Superior temporal gyrus (tissue), 1 donor: Measurements from ENCODE around the gene FAM161B.
"Not testable (repeated sequence)": the region's sequence is repeated elsewhere in the genome, so short reads cannot be mapped to it uniquely, and the experiment has no call there.

Source experiments
- DNase-seq: peaks from one replicate; pipeline ENCODE4 v3.0.0-alpha.2; 2016; ENCODE audit errors: extremely low spot score

FAM161B gene

DNA sequence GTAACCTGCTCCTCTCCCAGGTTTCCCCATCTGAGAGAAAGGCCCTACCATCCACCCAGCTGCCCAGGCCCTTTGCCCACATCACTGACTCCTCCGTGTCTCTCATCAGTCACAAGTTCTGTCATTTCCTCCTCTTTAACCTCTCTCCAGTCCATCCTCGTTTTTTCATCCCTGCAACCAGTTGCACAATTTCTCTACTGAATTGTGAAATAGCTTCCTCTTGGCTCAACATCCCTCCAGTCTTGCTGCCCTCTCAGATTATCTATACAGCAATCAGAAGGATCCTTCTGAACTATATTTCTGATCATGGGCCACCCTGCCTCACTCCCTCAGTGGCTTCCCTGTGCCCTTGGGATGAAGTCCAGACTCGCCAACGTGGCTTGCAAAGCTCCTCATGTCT, 6.8 kb downstream of the FAM161B start:
- DNase-seq, result no peak

- DNase-seq, result no peak
Observed at GRCh38 chr14:73942180-73942579, 7.7 kb downstream of the FAM161B start.

GRCh38 chr14:73937012-73937411, 12.9 kb downstream of the FAM161B start:
- no peak for DNase-seq

DNA sequence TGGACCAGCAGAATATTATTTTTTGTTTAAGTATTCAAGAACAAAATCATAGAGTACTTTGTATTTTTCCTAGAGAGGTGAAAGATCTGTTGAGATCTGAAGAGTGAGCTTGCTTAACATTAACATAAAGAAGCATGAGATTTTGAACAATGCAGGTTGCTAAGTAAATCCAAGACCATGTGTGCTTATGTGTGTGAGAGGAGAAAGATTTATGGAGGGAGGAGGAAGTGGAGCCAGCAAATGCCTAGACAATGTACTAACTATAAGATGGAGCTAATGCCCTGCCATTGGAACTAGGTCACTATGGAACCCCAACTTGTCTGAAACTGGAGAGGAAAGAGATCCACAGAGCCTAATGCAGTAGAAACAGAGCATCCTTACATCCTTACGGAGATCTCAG, 13.3 kb downstream of the FAM161B start:
- DNase-seq, result no peak

DNA sequence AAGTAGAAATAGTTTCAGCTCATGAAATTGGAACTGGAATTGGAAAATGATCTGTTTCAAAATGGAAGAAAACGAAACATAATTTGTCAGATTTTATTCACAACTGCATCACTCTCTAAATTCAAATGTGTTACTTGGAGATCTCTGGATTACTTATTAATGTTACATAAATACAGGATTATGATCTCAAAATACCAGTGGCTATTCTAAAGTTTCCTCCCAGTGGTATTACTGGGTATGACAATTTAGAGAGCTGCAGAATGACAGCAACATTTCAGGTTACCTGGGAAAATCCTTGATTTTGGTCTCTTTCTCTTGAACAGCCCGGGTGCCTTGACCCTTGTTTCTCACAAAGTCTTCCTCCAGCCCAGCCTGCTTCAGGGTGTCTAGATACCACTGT, 14.2 kb downstream of the FAM161B start:
- no peak for DNase-seq

- no peak for DNase-seq
Observed at GRCh38 chr14:73924337-73924736, 25.6 kb downstream of the FAM161B start.

- not testable (repeated sequence) for DNase-seq
Observed at GRCh38 chr14:73919457-73919856, 30.4 kb downstream of the FAM161B start.

DNA sequence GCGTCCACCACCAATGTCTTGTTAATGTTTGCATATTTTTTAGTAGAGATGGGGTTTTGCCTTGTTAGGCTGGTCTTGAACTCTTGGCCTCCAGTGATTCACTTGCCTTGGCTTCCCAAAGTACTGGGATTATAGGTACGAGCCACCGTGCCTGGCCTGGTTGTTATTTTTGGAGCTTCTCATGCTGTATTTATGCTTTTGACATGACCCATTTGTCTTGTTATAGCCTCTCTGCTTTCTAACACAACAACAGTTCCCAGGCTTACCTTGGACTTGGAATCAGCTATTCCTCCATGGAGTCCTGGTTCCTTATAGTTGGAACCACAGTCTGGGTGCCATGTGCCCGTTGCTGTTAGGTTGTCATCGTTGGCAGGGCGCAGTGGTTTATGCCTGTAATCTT, 33.6 kb downstream of the FAM161B start:
- no peak for DNase-seq

DNA sequence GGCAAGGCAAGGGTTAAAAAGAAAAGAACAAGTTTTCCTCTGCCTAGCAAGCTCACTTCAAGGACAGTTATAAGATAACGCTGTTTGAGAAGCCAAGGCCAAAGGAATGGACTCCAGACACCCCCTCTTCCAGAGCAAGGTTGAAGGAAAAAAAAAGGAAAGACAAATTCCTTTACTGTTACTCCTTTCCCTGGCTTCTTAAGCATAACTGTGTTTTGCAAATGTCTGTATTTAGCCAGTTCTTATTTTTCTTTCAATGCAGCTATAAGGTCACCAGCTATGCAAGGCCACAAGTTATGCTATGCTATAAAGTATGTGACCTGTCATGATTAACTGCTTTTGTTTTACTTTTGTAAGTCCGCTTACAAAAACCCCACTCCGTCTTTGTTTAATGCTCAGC, 36.6 kb downstream of the FAM161B start:
- no peak for DNase-seq

DNA sequence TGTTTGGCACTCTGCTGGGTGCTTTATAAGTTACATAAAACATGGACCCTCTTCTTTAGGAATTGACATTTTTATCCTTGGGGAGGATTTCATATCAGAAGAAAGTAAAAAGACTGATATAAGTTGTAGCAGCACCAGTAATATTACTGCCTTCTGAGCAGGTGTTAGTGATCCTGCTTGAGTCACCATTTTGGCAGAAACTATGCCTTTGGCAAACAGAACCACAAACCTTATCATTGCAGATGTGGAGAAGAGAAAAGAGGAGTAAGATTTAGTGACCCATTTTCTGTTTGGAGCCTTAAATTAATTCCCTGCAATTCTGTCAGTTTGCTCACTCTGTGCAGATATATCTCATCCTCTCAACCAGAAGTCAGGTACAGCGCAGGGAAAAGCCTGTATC, 40.2 kb downstream of the FAM161B start:
- DNase-seq, result no peak

DNA sequence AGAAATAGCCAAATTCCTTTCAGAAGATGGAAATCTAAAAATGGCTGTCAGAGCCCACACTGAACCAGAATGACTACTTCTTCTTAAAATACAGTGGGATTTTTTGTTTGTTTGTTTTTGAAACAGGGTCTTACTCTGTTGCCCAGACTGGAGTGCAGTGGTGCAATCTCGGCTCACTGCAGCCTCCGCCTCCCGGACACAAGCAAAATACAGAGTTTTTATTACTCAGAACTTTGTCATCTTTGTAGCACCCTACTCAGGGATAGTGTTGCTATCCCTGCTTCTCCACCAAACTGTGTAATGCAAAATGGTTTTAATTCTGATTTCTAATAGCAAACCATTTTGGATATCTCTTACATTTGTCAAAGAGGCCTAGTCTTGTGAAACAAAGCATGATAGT, 46.9 kb downstream of the FAM161B start:
- DNase-seq, result no peak

DNA sequence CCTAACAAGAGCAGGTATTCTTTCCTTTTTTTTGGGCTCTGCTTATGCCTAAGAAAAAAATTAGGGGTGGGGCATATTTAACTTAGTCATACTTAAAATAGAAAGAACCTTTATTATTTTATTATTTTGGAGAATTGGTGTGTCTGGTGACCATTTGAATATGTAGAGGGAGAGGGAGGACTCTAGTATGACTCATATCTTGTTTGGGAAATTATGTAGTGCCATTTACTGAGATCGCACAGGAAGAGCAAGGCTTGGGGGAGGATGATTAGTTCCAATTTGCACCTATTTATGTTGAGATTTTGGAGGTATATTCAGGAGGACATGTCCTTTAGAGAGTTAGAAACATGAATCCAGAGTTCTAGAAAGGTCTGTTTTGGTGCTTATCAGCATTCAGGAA, 53.4 kb downstream of the FAM161B start:
- DNase-seq, result no peak

DNA sequence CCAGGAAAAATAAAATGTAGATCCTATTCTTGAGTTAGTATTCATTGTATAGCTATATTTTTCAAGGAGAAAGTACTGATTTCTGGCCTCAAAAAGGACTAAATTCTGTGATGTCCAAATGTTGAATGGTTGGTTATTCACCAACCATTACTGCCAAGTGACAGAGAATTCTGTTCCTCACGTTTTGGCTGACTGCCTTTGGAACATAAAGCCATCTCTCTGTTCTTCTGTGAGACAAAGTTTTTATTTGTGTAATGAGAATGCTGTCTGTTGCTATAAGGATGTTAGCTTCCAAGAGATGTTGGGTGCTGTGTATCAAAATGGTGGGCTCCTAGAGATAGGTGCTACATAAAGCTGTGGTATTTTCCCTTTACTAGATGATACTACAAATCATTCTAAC, 54.0 kb downstream of the FAM161B start:
- DNase-seq, result peak; percentile 75

- not testable (repeated sequence) for DNase-seq
Observed at GRCh38 chr14:73894180-73894687, 55.7 kb downstream of the FAM161B start.

DNA sequence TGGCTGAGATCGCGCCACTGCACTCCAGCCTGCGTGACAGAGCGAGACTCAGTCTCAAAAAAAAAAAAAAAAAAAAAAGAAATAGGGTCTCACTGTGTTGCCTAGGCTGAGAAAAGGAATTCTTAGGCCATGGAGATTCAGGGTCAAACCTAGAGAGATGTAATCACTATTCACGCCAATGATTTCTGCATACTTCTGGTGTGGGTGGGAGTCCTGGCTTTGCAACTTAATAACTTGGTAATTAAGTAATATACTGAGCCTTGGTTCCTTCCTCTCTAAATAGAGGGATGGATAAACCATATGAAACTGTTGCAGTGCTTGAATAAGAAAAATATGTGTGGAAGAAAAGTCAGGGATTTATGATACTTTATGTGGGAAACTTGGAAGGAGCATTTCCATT, 60.5 kb downstream of the FAM161B start:
- DNase-seq, result no peak

DNA sequence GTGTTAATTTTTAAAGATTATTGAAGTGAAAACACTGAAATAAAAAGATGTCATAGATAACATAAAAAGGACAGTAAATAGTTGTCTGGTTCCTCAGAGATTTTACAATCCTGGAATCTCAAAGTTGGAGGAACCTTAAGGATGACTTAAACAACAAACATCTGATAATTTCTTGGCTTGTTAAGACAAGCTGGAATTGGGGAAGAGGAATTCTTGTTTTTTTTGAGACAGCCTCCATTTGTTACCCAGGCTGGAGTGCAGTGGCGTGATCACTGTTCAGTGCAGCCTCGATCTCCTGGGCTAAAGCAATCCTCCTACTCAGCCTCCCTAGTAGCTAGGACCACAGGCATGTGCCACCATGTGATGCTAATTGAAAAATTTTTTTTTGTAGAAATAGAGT, 60.9 kb downstream of the FAM161B start:
- no peak for DNase-seq

GRCh38 chr14:73888460-73888725, 61.5 kb downstream of the FAM161B start:
- no peak for DNase-seq

- DNase-seq, result no peak
Observed at GRCh38 chr14:73887694-73888459, 62.0 kb downstream of the FAM161B start.

- DNase-seq, result no peak
Observed at GRCh38 chr14:73887318-73887616, 62.6 kb downstream of the FAM161B start.

DNA sequence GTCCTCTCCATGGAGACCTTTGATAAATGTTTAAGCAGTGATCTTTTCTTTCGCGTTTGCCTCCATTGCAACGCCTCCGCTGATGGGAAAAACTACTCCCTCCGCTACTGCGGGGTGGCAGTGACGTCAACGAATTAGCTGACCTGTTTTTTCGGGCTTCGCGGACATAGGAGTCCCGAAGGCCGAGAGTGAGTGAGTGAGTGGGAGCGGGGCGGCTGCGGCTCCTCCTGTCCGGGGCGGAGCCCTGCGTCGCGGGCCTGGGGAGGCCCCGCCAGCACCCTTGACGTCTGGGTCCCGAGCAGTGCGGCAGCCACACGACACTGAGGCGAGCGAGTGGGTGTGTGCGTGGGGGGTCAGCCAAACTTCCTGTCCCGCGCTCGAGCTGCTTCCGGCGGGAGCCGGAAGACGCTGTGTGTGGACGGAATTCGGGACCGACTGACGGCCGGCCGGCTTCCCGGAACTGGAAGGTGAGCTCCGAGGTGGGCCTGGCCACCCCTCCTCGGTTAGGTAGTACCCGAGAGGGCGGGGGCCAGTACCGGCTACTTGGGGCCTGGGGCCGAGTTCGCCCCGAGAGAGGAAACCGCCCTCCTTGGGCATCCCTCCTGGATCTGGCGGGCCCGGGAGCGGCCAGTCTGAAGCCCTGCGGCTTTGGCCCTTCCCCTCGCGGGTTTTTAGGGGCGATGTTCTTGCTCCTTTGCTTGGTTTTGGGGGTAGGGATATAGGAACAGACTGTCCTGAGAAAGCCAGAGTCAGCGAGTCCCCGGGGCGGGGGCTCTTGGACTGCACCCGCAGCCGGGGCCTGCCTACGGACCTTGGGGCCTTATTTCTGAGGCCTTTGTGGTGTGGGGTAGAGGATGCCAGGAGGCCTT, 63.2 kb downstream of the FAM161B start, which contains the start of gene ZNF410:
ZNF410 (plus strand) TSS at position 411 of the 869 bp plus-strand sequence. CDS start 5,317 bp downstream, outside the sequence.
- peak; percentile 87 for DNase-seq

- DNase-seq, result no peak
Observed at GRCh38 chr14:73884438-73885190, 65.3 kb downstream of the FAM161B start.
